Effector memory CD4-positive, alpha-beta T cell (primary cell): ENCODE data around the gene CAPG.
"Not testable (repeated sequence)": the region's sequence is repeated elsewhere in the genome, so short reads cannot be mapped to it uniquely, and the experiment has no call there.

Experiments used
- DNase-seq, 3 donors: peaks; one replicate each; pipeline ENCODE4 v3.0.0-alpha.2; 2020
- H3K27ac ChIP-seq: 2 replicates; pipeline ENCODE4 v1.7.0; 2013; ENCODE audit warnings: mild to moderate bottlenecking, low read length, moderate library complexity; ENCODE audit not compliant: insufficient read depth, poor library complexity, severe bottlenecking
- H3K27me3 ChIP-seq: replicated peaks from 2 replicates; pipeline ENCODE4 v1.7.0; 2013; ENCODE audit warnings: mild to moderate bottlenecking, low read length; ENCODE audit not compliant: insufficient read depth, control insufficient read depth, poor library complexity, severe bottlenecking
- H3K36me3 ChIP-seq: 2 replicates; pipeline ENCODE4 v1.7.0; 2013; ENCODE audit warnings: mild to moderate bottlenecking, low read length, moderate library complexity; ENCODE audit not compliant: control insufficient read depth, insufficient read depth
- H3K4me1 ChIP-seq: 2 replicates; pipeline ENCODE4 v1.7.0; 2013; ENCODE audit warnings: low read length, mild to moderate bottlenecking; ENCODE audit not compliant: control insufficient read depth, insufficient read depth, poor library complexity, severe bottlenecking
- H3K4me3 ChIP-seq: 2 replicates; pipeline ENCODE4 v1.7.0; 2013; ENCODE audit warnings: low read length, low read depth, mild to moderate bottlenecking; ENCODE audit not compliant: insufficient read depth, poor library complexity, severe bottlenecking
- H3K9me3 ChIP-seq: 2 replicates; pipeline ENCODE4 v1.7.0; 2013; ENCODE audit warnings: mild to moderate bottlenecking, low read length, moderate library complexity; ENCODE audit not compliant: control insufficient read depth

CAPG gene

DNA sequence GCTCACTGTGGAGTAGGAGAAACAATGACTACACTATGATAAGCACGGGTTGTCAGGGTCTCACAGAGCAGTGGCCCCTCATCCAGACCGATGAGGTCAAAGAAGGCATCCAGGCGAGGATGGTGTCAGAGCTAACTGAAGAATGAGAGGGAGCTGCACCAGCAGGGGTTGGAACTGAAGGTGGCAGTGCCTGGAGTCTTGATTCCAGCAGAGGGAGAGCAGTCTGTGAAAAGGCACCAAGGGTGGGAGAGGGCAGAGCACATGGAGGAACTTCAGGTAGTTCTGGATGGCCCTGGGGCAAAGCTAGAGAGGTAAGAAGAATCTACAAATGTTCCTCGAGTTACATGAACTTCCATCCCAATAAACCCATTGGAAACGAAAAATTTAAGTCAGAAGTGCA lies 43.0 kb downstream of the CAPG start:
- H3K9me3 ChIP-seq = no peaks in the 10 kb centered on the region
- peaks cover 13% of the 10 kb centered on the region for H3K36me3 ChIP-seq
- no peaks in the 10 kb centered on the region for H3K27me3 ChIP-seq
- H3K4me3 ChIP-seq = no peak overlapping the region
- no peak overlapping the region for H3K27ac ChIP-seq
- no peak for DNase-seq
- H3K4me1 ChIP-seq = no peaks in the 10 kb centered on the region

DNA sequence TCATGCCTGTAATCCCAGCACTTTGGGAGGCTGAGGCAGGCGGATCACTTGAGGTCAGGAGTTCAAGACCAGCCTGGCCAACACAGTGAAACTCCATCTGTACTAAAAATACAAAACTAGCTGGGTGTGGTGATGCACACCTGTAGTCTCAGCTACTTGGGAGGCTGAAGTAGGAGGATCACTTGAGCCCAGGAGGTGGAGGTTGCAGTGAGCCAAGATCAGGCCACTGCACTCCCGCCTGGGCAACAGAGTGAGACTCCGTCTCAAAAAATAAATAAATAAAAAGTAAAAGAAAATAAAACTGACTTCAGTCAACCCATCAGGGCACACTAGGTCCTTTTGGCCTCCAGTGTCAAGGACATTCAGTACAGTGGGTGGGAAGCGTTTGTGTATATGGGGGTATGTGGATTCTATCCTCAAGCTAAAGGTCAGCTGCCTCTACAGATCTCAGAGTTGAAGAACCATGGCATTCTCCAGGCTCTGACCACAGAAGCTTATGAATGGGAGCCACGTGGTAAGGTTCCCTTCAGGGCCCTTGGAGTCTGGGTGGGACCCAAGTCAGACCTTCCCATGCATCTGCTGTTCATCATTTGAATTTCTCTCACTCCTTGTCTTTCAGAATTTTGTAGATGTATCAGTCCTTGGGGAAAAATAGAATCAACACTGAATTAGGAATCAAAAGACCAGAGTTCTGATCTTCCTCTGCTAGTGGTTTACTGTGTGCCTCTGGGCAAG lies 47.3 kb downstream of the CAPG start:
- H3K27me3 ChIP-seq, H3K27ac ChIP-seq, DNase-seq, H3K4me3 ChIP-seq, H3K4me1 ChIP-seq, H3K9me3 ChIP-seq: not testable (repeated sequence)
- peaks cover 19% of the 10 kb centered on the region for H3K36me3 ChIP-seq

DNA sequence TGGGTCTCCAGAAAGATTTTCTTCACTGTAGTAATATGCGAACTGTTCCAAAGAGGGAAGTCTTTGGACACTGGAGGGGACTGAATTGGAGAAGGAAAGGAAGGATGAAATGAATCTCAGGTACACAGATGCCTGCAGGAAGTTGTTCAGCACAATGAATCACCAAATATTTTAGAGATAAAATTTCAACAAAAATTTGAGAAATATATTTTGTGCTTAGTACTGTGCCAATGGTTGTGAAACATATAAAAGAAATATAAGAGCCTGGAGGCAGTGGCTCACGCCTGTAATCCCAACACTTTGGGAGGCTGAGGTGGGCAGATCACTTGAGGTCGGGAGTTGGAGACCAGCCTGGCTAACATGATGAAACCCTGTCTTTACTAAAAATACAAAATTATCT lies 52.4 kb downstream of the CAPG start:
- Histone ChIP-seq H3K27me3 (no peaks in the 10 kb centered on the region), H3K27ac (no peak overlapping the region), H3K4me1 (peaks cover 23% of the 10 kb centered on the region)

GRCh38 chr2:85356186-85356585 lies 54.0 kb downstream of the CAPG start:
- no peak overlapping the region for H3K4me3 ChIP-seq
- H3K27ac ChIP-seq = no peak overlapping the region
- no peaks in the 10 kb centered on the region for H3K9me3 ChIP-seq
- peaks cover 7% of the 10 kb centered on the region for H3K36me3 ChIP-seq
- H3K4me1 ChIP-seq = peaks cover 23% of the 10 kb centered on the region
- DNase-seq = no peak
- no peaks in the 10 kb centered on the region for H3K27me3 ChIP-seq

More for the DNA sequence above, 52.4 kb downstream of the CAPG start:
- Histone ChIP-seq H3K36me3 (peaks cover 14% of the 10 kb centered on the region), H3K9me3 (no peaks in the 10 kb centered on the region), H3K4me3 (no peak overlapping the region)
- no peak for DNase-seq

- H3K36me3 ChIP-seq = peaks cover 8% of the 10 kb centered on the region
- H3K9me3 ChIP-seq = no peaks in the 10 kb centered on the region
- H3K4me3 ChIP-seq = peak overlapping the region; percentile 83
- DNase-seq = no peak
- no peak overlapping the region for H3K27ac ChIP-seq
- H3K4me1 ChIP-seq = peaks cover 23% of the 10 kb centered on the region
- H3K27me3 ChIP-seq = no peaks in the 10 kb centered on the region
Observed at GRCh38 chr2:85355521-85355920, 54.6 kb downstream of the CAPG start.

GRCh38 chr2:85355073-85355410 lies 55.1 kb downstream of the CAPG start:
- Histone ChIP-seq H3K4me3 (peak overlapping the region; percentile 83), H3K9me3 (no peaks in the 10 kb centered on the region), H3K4me1 (peaks cover 23% of the 10 kb centered on the region), H3K27me3 (no peaks in the 10 kb centered on the region), H3K27ac (peak overlapping the region; percentile 87), H3K36me3 (peaks cover 12% of the 10 kb centered on the region)
- DNase-seq = no peak

DNA sequence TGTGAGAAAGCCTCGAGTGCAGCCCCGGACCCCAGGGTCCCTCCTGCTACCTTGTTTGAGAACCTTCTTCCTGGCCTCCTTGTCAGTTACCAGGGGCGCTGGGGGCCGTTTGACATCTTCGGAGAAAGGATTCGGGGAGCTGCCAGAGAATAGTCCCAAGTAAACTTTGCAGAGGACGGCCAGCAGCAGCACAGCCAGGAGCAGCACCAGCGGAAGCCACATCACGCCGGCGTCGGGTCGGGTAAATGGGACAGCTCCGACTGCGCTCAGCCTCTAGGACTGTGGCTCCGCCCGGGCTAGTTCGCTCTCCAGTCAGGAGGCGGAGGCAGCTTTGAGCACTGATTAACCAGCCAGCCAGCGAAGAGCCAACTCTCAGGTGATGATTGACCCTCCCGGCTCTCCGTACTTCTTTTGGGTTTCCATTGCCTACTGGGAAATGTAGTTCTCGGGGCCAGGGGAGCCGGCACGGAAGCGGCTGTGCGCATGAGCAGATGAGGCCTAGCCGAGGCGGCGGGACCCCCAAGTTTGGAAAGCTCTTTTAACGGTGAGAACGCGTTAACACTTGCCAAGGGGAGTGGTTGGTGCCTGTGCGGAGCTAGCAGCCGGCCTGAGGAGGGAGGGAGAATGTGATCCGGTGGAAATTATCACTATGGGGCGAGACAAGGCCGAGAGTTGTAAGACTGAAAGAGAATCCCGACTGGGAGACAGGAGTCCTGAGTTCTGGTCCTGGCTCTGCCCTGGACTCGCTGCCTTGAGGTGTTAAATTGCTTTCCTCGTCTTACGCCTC lies 55.7 kb downstream of the CAPG start, which contains the start of the genes ELMOD3 and RETSAT:
ELMOD3 (plus strand) TSS at position 484 of the 787 bp plus-strand sequence. CDS start 2,430 bp downstream, outside the sequence.
RETSAT (minus strand) TSS at position 243 of the 787 bp plus-strand sequence; CDS start at position 222, 21 bp downstream.
- no peaks in the 10 kb centered on the region for H3K9me3 ChIP-seq
- DNase-seq = peak; percentile 93 to 98 (median 95)
- H3K4me1 ChIP-seq = peaks cover 23% of the 10 kb centered on the region
- peak within 1 kb of the TSS; percentile 83 for H3K4me3 ChIP-seq
- peaks cover 18% of the 10 kb centered on the region for H3K36me3 ChIP-seq
- no peaks in the 10 kb centered on the region for H3K27me3 ChIP-seq
- peak within 1 kb of the TSS; percentile 87 for H3K27ac ChIP-seq

- DNase-seq = peak in 1 of 3 donors; percentile 2
- Histone ChIP-seq H3K9me3 (no peaks in the 10 kb centered on the region), H3K4me3 (peak overlapping the region; percentile 83), H3K4me1 (peaks cover 23% of the 10 kb centered on the region), H3K36me3 (peaks cover 23% of the 10 kb centered on the region), H3K27me3 (no peaks in the 10 kb centered on the region), H3K27ac (peak overlapping the region; percentile 87)
Observed at GRCh38 chr2:85353876-85354285, 56.3 kb downstream of the CAPG start.

DNA sequence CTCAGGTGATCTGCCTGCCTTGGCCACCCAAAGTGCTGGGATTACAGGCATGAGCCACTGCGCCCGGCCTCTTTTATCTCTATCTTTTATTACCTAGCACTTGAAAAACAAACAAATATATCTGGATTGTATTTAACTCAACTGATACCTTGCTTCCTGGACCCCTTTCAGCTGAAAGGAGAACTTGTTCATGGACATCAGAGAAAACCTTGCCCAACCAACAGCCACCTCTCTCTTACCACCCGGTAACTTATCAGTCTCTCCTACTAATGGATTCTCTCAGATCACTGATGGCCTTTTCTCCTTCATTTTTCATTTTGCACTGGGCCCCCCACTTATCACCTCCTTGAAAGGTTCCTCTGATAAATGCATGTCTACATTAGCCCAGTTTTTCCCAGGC lies 62.6 kb downstream of the CAPG start:
- Histone ChIP-seq H3K4me1 (no peaks in the 10 kb centered on the region), H3K4me3 (no peak overlapping the region), H3K36me3 (peaks cover 57% of the 10 kb centered on the region), H3K27me3 (no peaks in the 10 kb centered on the region), H3K27ac (no peak overlapping the region), H3K9me3 (no peaks in the 10 kb centered on the region)
- no peak for DNase-seq
